HG03175 (cell line): ENCODE data around the gene ACTN3.
"Not testable (repeated sequence)": the region's sequence is repeated elsewhere in the genome, so short reads cannot be mapped to it uniquely, and the experiment has no call there.

Experiments used
- ATAC-seq: cut with Tn5 transposase; IDR thresholded peaks from one replicate; pipeline ENCODE4 v1.9.1; 2021; ENCODE audit warnings: mild to moderate bottlenecking, moderate library complexity; ENCODE audit not compliant: unreplicated experiment

Gene ACTN3

DNA sequence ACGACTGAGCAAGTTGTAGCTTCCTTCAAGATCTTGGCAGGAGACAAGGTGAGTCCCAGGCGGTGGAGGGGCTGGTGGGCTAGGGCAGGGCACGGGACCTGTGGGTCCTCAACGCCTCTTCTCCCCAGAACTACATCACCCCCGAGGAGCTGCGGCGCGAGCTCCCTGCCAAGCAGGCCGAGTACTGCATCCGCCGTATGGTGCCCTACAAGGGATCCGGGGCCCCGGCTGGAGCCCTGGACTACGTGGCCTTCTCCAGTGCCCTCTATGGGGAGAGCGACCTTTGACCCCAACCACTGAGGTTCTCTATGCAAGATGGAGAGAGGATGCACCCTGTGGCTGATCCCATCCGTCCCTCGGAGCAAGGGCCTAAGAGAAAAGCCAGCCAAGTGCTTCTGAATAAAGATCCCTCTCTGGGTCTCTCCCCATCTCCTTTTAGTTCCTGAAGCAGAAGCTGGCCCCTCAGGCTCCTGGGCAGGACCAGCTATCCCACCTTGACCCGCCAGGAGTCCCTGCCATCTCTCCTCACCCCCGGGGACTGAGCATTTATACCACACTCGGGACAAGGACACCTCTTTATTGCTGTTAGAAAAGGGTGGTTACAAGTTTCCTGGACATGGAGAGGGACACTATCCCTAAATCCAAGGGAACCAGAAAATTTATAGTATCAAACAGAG, 16.3 kb downstream of the ACTN3 start:
- ATAC-seq: no peak

- ATAC-seq: no peak
Observed at GRCh38 chr11:66563832-66564231, 17.1 kb downstream of the ACTN3 start.

DNA sequence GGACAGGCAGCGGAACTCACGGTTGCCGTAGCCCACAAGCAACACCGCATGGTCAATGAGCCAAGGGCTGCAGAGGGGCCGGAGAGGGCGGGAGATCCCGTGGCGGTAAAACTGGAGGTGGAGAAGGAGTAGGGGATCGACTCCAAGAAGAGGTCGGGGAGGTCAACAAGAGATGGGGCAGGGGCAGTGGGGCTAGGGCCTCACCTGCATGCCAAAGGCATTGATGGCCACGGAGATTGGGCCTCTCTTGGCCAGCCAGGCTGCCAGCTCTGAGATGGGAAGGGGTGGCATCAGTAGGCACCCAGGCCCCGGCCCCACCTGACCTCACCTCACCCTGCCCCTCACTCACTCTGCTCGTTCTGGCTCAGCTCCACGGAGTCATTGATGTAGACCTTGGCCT, 17.8 kb downstream of the ACTN3 start:
- no peak for ATAC-seq

- no peak for ATAC-seq
Observed at GRCh38 chr11:66564984-66565383, 18.3 kb downstream of the ACTN3 start.

DNA sequence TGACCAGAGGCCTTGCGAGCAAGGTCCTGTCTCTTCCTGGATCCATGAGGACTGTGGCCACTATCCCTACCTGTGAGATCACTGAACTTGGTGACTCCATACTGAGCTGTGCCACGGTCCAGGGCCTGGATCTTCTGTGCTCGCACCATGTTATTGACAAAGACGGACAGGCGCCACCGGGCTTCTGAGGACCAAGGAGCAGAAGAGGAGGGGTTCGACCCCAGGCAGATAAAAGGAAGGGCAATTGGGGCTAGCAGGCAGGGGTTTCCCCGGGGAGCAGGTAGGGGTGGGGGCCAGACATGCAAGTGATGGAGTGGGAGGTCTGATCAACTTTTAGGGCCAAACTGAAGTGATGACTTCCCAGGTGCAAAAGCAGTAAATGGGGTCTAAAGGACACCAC, 19.5 kb downstream of the ACTN3 start:
- no peak for ATAC-seq

DNA sequence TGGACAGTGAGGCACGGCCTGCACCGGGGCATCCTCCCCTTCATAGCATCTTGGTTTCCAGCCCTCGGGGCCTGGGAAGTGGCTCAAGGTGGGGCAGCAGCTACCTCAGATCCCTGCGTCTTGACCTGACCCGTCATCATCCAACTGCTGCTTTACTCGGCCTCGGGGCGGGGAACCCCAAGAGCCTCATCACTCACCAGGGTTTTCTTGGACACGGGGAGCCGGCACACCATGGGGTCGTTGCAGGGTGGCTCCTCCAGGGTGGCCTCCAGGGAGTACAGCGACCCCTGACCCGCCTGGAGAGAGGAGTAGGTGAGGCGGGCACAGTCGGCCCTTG, 21.1 kb downstream of the ACTN3 start:
- ATAC-seq: no peak

DNA sequence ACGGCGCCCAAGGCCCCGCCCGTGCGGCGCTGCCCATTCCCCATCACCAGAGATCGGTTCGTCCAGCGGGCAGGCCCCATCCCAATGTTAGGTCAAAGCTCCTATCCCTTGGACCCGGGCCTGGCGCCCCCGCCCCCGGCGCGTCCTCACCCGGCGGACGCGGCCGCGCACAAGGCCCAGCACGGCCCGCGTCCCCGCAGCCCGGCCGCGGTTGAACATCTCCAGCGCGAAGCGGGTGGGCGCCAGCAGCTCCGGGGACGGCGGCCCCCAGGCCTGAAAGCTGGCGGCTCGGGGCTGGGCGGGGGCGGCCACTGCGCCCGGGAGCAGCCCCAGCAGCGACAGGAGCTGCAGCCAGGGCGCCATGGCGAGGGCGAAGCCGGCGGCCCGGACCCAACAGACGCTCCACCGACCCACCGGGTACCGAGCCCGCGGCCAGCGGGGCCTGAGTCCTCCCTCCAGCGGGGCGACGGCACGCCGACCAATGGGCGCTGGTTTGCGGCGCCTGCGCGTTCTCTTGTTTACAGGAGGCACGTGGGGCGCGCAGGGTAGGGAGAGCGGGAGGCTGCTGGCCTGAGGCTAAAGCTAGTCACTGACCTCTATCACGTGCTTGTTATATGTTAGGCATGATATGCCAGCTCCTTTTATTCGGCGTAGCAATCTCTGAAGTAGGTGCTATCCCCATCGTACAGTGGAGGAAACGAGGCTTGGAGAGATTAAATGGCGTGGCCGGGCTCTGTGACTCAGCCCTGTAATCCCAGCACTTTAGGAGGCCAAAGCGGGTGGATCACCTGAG, 21.6 kb downstream of the ACTN3 start, which contains the start of gene CTSF:
Gene CTSF (minus strand): TSS at position 483 of the 793 bp plus-strand sequence. CDS start 120 bp downstream, at position 363.
- ATAC-seq: no peak

- no peak for ATAC-seq
Observed at GRCh38 chr11:66569076-66569475, 22.4 kb downstream of the ACTN3 start.

DNA sequence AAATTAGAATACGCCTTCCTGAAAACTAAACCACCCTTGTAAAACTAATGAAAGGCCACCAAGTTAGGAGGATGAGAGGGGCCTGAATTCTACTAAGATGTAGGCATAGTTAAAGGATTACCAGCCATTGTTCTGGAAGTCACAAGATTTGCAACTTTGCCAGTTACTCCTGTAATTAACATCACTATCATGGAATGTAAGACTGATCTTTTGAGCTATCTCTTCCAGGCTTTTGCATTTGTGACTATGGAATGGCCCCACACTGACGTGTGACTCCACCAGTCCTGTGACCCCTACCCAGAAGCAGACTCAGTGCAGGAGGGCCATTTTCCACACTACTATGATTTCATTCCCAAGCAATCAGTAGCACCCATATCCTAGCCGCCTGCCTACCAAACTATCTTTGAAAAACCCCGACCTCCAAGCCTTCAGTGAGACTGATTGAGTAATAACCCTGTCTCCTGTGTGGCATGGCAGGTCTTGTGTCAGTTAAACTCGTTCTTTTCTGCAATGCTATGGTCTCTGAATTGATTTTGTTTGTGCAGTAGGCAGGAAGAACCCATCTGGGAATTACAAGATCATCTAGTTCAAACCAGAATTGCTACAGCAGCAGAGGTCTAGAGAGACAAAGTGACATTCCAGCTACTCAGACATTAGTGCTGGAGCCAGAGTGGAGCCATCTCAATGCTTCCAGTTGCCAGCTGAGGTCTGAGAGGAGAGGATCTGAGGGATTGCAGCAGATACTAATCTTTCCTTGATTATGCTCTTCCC, 23.6 kb downstream of the ACTN3 start:
- ATAC-seq: no peak

DNA sequence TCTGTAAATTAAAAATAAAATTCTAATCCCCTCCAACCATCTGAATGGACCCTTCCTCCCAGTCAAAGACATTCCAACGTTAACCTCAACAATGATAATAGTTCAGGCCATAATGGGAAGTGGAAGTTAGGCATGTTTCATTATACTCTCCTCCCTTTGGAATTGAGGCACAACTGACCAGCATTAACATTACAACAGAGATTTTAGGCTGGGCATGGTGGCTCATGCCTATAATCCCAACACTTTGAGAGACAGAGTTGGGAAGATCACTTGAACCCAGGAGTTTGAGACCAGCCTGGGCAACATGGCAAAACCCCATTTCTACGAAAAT, 24.1 kb downstream of the ACTN3 start:
- no peak for ATAC-seq

GRCh38 chr11:66579017-66579606, 32.4 kb downstream of the ACTN3 start:
- ATAC-seq: no peak

DNA sequence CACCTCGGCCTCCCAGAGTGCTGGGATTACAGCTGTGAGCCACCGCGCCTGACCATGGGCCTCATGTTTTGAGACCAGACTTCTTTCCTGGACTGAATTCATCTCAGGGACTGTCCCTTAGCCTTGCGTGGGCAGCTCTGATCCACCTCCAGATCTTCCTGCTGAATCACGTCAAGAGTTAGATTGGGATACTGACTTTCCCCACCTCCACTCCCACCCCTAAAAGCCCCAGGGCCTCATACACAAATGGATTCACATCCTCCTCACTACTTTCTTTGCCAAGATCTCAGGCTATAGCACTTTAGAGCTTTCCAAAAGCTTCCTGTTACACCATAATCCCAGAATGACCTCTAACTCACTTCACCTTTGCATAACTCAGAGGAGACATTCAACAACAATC, 34.1 kb downstream of the ACTN3 start:
- no peak for ATAC-seq

DNA sequence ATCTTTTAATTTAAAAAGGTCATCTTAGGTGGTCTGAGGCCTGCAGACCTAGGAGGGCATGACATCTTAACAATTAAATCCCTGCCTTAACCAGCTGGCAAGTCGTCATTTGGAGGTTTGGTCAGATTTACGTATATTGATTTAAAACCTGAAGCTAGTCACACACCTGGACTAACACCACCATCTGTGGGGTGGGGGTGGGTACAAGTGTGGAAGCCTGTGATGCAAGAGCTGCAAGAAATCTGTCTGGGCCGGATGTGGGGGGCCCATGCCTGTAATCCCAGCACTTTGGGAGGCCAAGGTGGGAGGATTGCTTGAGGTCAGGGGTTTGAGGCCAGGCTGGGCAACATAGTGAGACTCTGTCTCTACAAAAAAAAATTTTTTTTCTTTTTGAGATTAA, 34.6 kb downstream of the ACTN3 start:
- ATAC-seq: no peak

GRCh38 chr11:66582565-66583147, 36.0 kb downstream of the ACTN3 start:
- ATAC-seq: not testable (repeated sequence)

- not testable (repeated sequence) for ATAC-seq
Observed at GRCh38 chr11:66585447-66585846, 38.7 kb downstream of the ACTN3 start.

- ATAC-seq: no peak
Observed at GRCh38 chr11:66586136-66586535, 39.4 kb downstream of the ACTN3 start.

DNA sequence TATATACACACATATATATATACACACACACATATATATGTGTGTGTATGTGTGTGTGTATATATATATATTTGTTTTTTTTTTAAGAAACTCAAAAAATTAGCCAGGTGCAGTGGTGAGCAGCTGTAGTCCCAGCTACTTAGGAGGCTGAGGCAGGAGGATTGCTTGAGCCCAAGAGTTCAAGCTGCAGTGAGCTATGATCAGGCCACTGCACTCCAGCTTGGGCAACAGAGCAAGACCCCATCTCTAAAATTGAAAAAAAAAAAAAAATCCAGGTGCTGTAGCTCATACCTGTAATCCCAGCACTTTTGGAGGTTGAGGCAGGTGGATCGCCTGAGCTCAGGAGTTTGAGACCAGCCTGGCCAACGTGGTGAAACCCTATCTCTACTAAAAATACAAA, 42.6 kb downstream of the ACTN3 start:
- ATAC-seq: not testable (repeated sequence)

DNA sequence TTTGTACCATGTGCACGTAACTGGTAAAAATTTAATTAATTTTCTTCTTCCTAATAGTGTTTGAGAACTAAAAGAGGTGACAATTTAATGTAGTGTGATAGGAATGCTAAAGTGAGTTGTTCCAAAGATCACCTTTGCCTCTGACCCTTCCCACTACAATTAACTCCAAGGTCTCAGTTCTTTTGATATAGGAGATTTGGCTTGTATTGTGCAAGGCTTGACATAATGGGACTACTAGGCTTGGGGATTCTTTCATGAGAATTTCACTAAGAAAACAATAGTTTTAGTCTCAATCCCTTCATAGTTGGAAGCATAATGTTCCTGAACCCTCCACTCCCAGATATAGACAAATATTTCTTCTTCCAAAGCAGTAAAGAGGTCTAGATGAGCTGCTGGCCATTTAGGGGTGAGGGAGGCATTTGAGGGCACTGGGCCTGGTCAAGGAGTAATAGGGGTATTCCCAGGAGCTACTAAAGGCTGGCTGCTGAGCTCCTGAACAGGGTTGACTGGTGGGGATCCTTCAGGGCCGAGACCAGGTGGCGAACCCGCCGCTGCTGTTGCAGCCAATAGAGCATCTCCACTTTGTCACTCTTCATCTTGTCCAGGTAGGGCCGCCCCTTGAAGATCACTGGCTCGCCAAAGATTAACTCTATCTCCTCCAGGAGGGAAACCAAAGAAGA, 43.4 kb downstream of the ACTN3 start:
- ATAC-seq: no peak

GRCh38 chr11:66591175-66591574, 44.5 kb downstream of the ACTN3 start:
- no peak for ATAC-seq

DNA sequence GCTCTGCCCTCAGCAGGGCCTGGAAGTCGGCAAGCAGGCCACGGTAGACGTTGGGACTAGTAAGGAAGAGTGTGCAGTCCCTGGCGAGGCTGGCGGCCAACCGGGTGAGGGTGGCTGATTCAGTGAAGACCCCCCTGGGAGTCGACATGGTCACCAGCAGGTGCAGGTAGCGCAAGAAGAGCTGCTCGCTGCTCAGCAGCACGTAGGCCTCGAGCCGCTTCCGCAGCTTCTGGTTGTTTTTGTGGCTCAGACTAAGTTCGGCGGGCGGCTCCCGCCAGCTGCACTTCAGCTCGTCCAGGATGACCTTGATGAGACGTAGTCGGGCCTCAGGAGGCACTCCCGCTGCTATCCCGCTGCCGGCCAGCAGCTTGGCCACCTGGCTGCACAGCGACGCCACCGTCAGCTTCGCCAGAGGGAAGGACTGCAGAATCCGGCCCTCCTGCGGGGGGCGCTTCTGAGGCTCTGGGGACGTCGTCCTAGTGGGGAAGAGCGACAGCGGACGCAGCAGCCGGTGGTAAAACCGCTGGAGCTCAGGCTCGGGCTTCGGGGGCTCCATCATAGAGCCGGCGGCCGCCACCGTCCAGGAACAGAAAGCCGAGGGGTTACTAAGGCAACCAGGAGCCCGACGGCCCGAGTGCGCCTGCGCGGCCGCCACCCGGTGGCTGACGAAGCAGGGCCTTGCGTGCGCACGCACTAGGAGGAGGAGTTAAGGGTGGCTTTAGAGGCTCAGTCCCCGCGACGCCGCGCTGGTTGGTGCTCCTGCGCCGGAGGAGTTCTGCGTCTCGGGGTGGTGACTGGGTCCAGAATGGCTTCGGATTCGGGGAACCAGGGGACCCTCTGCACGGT, 46.0 kb downstream of the ACTN3 start, which contains the start of the genes CCDC87 and CCS:
Gene CCDC87 (minus strand): TSS at position 607 of the 846 bp plus-strand sequence. CDS start 48 bp downstream, at position 559.
Gene CCS (plus strand): TSS at position 729 of the 846 bp plus-strand sequence. CDS start 77 bp downstream, at position 806.
- peak; percentile 94 for ATAC-seq
